HG02943 (cell line): ENCODE results near the gene CERS6.
"Not testable (repeated sequence)": the region's sequence is repeated elsewhere in the genome, so short reads cannot be mapped to it uniquely, and the experiment has no call there.

Source experiments
- ATAC-seq: cut with Tn5 transposase; IDR thresholded peaks from one replicate; pipeline ENCODE4 v1.9.1; 2021; ENCODE audit warnings: mild to moderate bottlenecking, low read depth, moderate library complexity; ENCODE audit not compliant: unreplicated experiment

CERS6 gene

GRCh38 chr2:168632709-168633121 lies 176.6 kb downstream of the CERS6 start:
- no peak for ATAC-seq

GRCh38 chr2:168633200-168633599 lies 177.1 kb downstream of the CERS6 start:
- no peak for ATAC-seq

- no peak for ATAC-seq
Measured at GRCh38 chr2:168633895-168634294, 177.8 kb downstream of the CERS6 start.

GRCh38 chr2:168635065-168635577 lies 179.0 kb downstream of the CERS6 start:
- no peak for ATAC-seq

- no peak for ATAC-seq
Measured at GRCh38 chr2:168639018-168639417, 182.9 kb downstream of the CERS6 start.

- ATAC-seq, result no peak
Measured at GRCh38 chr2:168639441-168639898, 183.4 kb downstream of the CERS6 start.

GRCh38 chr2:168640039-168640438 lies 184.0 kb downstream of the CERS6 start:
- no peak for ATAC-seq

- no peak for ATAC-seq
Measured at GRCh38 chr2:168641636-168642035, 185.6 kb downstream of the CERS6 start.

GRCh38 chr2:168642873-168643272 lies 186.8 kb downstream of the CERS6 start:
- ATAC-seq, result no peak

- ATAC-seq, result no peak
Measured at GRCh38 chr2:168643979-168644378, 187.9 kb downstream of the CERS6 start.

GRCh38 chr2:168645696-168646338 lies 189.7 kb downstream of the CERS6 start:
- no peak for ATAC-seq

- ATAC-seq, result no peak
Measured at GRCh38 chr2:168649105-168649504, 193.0 kb downstream of the CERS6 start.

- no peak for ATAC-seq
Measured at GRCh38 chr2:168649562-168649961, 193.5 kb downstream of the CERS6 start.

- ATAC-seq, result no peak
Measured at GRCh38 chr2:168650139-168650538, 194.1 kb downstream of the CERS6 start.

GRCh38 chr2:168650781-168651180 lies 194.7 kb downstream of the CERS6 start:
- no peak for ATAC-seq

GRCh38 chr2:168652997-168653921 lies 197.2 kb downstream of the CERS6 start:
- ATAC-seq, result no peak

GRCh38 chr2:168654705-168655104 lies 198.6 kb downstream of the CERS6 start:
- no peak for ATAC-seq

GRCh38 chr2:168655207-168655606 lies 199.1 kb downstream of the CERS6 start:
- no peak for ATAC-seq

- ATAC-seq, result not testable (repeated sequence)
Measured at GRCh38 chr2:168657378-168657777, 201.3 kb downstream of the CERS6 start.

GRCh38 chr2:168658706-168659105 lies 202.6 kb downstream of the CERS6 start:
- ATAC-seq, result no peak
